ENCODE measurements around the gene RBMS3. TPM values are rescaled to one million over a fixed set of nuclear protein-coding genes. Genes with fewer than 3 reads are reported as not detected.

Gene RBMS3
- total and polyA plus RNA-seq, 2 of the 13 experiments (the other 11 are each of a cell fraction or from before 2014, with no cell fraction given): not detected

DNA sequence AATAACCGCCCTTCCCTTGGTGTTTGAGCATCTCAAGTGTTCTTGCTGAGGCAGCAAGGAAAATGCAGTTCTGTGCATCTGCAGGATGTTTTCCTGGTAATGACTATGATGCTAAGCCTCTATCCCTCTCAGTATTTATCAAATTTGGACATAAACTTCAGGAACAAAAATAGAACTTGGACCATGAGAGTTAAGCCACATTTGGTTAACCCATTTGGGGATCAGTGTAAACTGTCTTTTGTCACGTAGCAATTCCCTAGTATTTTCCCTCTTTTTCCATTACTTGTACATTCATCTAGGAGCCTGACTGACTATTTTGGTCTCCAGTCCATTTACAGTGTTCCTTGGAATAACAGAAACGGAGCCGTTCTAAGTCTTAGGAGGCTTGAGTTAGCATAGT is 250.8 kb downstream of the RBMS3 start:
- 3% methylated on average over 4 of the region's 4 CpGs for WGBS (ENCODE audit: low lambda C conversion rate)

DNA sequence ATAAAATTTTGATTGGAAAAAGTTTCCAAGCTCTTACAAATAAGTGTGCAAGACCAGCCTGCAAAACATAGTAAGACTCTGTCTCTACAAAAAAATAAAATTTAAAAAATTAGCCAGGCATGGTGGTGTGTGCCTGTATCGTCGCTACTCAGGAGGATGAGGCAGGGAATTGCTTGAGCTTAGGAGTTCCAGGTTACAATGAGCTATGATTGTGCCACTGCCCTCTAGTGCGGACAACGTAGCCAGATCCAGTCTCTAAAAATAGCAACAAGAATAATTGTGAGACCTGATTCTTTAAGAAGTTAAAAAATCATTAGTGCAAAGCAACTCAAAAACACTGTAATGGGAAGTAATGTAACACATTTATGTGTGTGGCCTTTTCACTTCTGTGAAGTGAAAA is 251.6 kb downstream of the RBMS3 start:
- H3K9ac ChIP-seq (ENCODE audit: insufficient read depth, low read depth, low read length): no peak overlapping the region
- no peak for DNase-seq (ENCODE audit: low spot score)
- H4K20me1 ChIP-seq (ENCODE audit: insufficient read depth, low read length): no peaks in the 10 kb centered on the region
- CTCF ChIA-PET (ENCODE audit: low intra/inter-chr PET ratio, low total read pairs): no interaction called here
- no peak overlapping the region for H3K27ac ChIP-seq (ENCODE audit: extremely low read length, insufficient read depth, low read length)
- intact Hi-C loops (cut with micrococcal nuclease; ENCODE audit: unreplicated experiment) (no loop called here), in situ Hi-C loops (cut with HindIII; ENCODE audit: extremely low pct_ligation_motif_present, low pct_unique_long_range_greater_than_20kb) (no loop called here)
- FAIRE-seq: no peak
- no peaks in the 10 kb centered on the region for H3K4me1 ChIP-seq (ENCODE audit: insufficient read depth, low read length)
- H3K9me3 ChIP-seq (ENCODE audit: low read length): no peaks in the 10 kb centered on the region
- H2AFZ ChIP-seq (ENCODE audit: low read length): no peak overlapping the region
- no peaks in the 10 kb centered on the region for H3K36me3 ChIP-seq (replicated peaks in 1 of 2; ENCODE audit: control insufficient read depth in 1 of 2, insufficient read depth in 2 of 2, low read length in 2 of 2)
- ATAC-seq: no peak
- H3K79me2 ChIP-seq (ENCODE audit: insufficient read depth, low read length): no peaks in the 10 kb centered on the region
- H3K27me3 ChIP-seq (ENCODE audit: control insufficient read depth in 1 of 2, insufficient read depth in 2 of 2, low read length in 2 of 2): no peaks in the 10 kb centered on the region
- POLR2A ChIA-PET: no interaction called here
- no peak overlapping the region for H3K4me3 ChIP-seq (replicated peaks in 1 of 3; ENCODE audit: insufficient read depth in 1 of 3, low read depth in 2 of 3, low read length in 3 of 3)
- no peak overlapping the region for H3K4me2 ChIP-seq (ENCODE audit: low read depth, low read length)
- no TSS peak for BruUV-seq (replicated peaks)
- WGBS (ENCODE audit: low lambda C conversion rate): 22% methylated on average over 4 of the region's 4 CpGs
- TF ChIP-seq SMYD3 (CRISPR knock-in tag; IDR thresholded peaks at IDR 0.05): no peak
- TF ChIP-seq EED (CRISPR knock-in tag; IDR thresholded peaks at IDR 0.05): no peak
- TF ChIP-seq ATAD3A (CRISPR knock-in tag; IDR thresholded peaks at IDR 0.05): no peak
- no peak for TF ChIP-seq ZNF552 (CRISPR knock-in tag; IDR thresholded peaks at IDR 0.05; ENCODE audit: borderline replicate concordance)
- TF ChIP-seq NFYC (CRISPR knock-in tag; IDR thresholded peaks at IDR 0.05): no peak

More for the DNA sequence above, 250.8 kb downstream of the RBMS3 start:
- H3K36me3 ChIP-seq (replicated peaks in 1 of 2; ENCODE audit: control insufficient read depth in 1 of 2, insufficient read depth in 2 of 2, low read length in 2 of 2): no peaks in the 10 kb centered on the region
- in situ Hi-C loops (cut with HindIII; ENCODE audit: extremely low pct_ligation_motif_present, low pct_unique_long_range_greater_than_20kb) (no loop called here), intact Hi-C loops (cut with micrococcal nuclease; ENCODE audit: unreplicated experiment) (no loop called here)
- no peak overlapping the region for H2AFZ ChIP-seq (ENCODE audit: low read length)
- ATAC-seq (no peak), FAIRE-seq (no peak), DNase-seq (ENCODE audit: low spot score) (no peak)
- no peaks in the 10 kb centered on the region for H3K4me1 ChIP-seq (ENCODE audit: insufficient read depth, low read length)
- no peak overlapping the region for H3K27ac ChIP-seq (ENCODE audit: extremely low read length, insufficient read depth, low read length)
- H3K9ac ChIP-seq (ENCODE audit: insufficient read depth, low read depth, low read length): no peak overlapping the region
- H3K4me2 ChIP-seq (ENCODE audit: low read depth, low read length): no peak overlapping the region
- no TSS peak for BruUV-seq (replicated peaks)
- H3K4me3 ChIP-seq (replicated peaks in 1 of 3; ENCODE audit: insufficient read depth in 1 of 3, low read depth in 2 of 3, low read length in 3 of 3): no peak overlapping the region
- ChIA-PET CTCF (ENCODE audit: low intra/inter-chr PET ratio, low total read pairs) (no interaction called here), POLR2A (no interaction called here)
- no peaks in the 10 kb centered on the region for H3K79me2 ChIP-seq (ENCODE audit: insufficient read depth, low read length)
- H3K27me3 ChIP-seq (ENCODE audit: control insufficient read depth in 1 of 2, insufficient read depth in 2 of 2, low read length in 2 of 2): no peaks in the 10 kb centered on the region
- H4K20me1 ChIP-seq (ENCODE audit: insufficient read depth, low read length): no peaks in the 10 kb centered on the region
- TF ChIP-seq CC2D1A (CRISPR knock-in tag; IDR thresholded peaks at IDR 0.05) (no peak), REL (CRISPR knock-in tag; conservative IDR thresholded peaks at IDR 0.05) (no peak), HMGA1 (CRISPR knock-in tag; conservative IDR thresholded peaks at IDR 0.05) (no peak), TP53 (CRISPR knock-in tag; conservative IDR thresholded peaks at IDR 0.05) (no peak), MIER3 (CRISPR knock-in tag; IDR thresholded peaks at IDR 0.05; ENCODE audit: borderline replicate concordance) (no peak), ZNF737 (CRISPR knock-in tag; IDR thresholded peaks at IDR 0.05; ENCODE audit: borderline replicate concordance) (no peak), AGO1 (IDR thresholded peaks at IDR 0.05; ENCODE audit: low read depth, low read length, poor library complexity, severe bottlenecking) (no peak), AGO2 (optimal IDR thresholded peaks at IDR 0.05; ENCODE audit: low read depth, low read length) (no peak)
- TF ChIP-seq, protein P1, sequence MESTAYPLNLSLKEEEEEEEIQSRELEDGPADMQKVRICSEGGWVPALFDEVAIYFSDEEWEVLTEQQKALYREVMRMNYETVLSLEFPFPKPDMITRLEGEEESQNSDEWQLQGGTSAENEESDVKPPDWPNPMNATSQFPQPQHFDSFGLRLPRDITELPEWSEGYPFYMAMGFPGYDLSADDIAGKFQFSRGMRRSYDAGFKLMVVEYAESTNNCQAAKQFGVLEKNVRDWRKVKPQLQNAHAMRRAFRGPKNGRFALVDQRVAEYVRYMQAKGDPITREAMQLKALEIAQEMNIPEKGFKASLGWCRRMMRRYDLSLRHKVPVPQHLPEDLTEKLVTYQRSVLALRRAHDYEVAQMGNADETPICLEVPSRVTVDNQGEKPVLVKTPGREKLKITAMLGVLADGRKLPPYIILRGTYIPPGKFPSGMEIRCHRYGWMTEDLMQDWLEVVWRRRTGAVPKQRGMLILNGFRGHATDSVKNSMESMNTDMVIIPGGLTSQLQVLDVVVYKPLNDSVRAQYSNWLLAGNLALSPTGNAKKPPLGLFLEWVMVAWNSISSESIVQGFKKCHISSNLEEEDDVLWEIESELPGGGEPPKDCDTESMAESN (CRISPR knock-in tag; conservative IDR thresholded peaks at IDR 0.05): no peak
- H3K9me3 ChIP-seq (ENCODE audit: low read length): no peaks in the 10 kb centered on the region
